Ectodermal cell (in vitro differentiated cells): ENCODE results near the gene KCNMB4.
"Not testable (repeated sequence)": the region's sequence is repeated elsewhere in the genome, so short reads cannot be mapped to it uniquely, and the experiment has no call there.

Experiments used
- H3K27ac ChIP-seq: 2 replicates; pipeline ENCODE4 v1.7.0; 2013; ENCODE audit warnings: mild to moderate bottlenecking, low read depth, low read length; ENCODE audit not compliant: insufficient read depth, poor library complexity, severe bottlenecking
- H3K27me3 ChIP-seq: 2 replicates; pipeline ENCODE4 v1.7.0; 2013; ENCODE audit warnings: mild to moderate bottlenecking, low read length; ENCODE audit not compliant: insufficient read depth, control insufficient read depth, poor library complexity, severe bottlenecking
- H3K36me3 ChIP-seq: one replicate; pipeline ENCODE4 v1.7.0; 2013; ENCODE audit warnings: low read length; ENCODE audit not compliant: control insufficient read depth, insufficient read depth
- H3K4me1 ChIP-seq: one replicate; pipeline ENCODE4 v1.7.0; 2013; ENCODE audit warnings: low read length; ENCODE audit not compliant: control insufficient read depth, insufficient read depth
- H3K4me3 ChIP-seq: 2 replicates; pipeline ENCODE4 v1.7.0; 2013; ENCODE audit warnings: low read depth, low read length, control low read depth; ENCODE audit not compliant: insufficient read depth
- H3K9me3 ChIP-seq: 2 replicates; pipeline ENCODE4 v1.7.0; 2013; ENCODE audit warnings: mild to moderate bottlenecking, low read length, moderate library complexity; ENCODE audit not compliant: control insufficient read depth
- WGBS, 2 experiments: methylation state at CpG; one replicate each; pipeline ENCODE4 v1.1.7; 2013; ENCODE audit warnings: missing lambda C conversion rate in 2 of 2; 5-methylcytosine and 5-hydroxymethylcytosine counted together

Gene KCNMB4

DNA sequence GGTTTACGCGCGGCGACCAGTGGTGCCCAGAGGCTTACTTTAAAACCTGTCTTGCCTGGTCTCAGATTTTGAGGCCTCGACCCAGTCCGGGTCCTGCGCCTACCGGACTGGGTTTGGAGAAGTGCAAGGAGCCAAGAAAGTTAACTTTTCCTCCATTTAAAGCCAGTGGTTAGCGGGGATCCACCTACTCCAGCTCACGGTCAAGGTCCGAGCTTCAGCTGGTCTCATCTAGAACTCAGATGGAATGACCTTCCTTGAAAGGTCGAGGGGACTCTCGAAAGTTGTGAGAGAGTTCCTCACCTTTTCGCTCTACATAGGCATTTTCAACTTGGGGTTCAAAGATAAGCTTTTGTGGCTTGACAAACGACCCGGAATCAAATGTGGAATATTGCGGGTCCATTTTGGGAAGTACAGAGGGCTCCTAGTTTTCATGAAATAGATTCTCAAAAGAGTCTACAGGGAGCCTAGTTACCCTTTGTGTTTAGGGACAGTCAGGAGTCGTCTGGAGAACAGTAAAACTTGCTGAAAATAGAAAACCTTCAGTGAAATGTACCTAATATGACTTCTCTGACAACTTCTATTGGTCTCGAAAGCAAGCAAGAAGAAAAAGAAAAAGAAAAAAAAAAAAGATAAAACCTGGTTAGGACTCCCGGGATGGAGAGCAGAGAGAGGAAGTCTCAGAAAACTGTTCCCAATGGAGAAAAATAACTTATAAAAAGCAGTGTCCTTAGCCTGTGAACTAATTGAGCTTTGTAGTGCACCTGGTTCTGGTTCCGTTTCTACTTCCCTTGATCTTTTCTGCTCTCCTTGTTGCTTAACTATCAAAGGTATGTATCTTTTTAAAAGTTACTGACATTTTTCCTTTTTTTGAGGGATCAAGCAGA is 1.4 kb downstream of the KCNMB4 start:
- Histone ChIP-seq H3K4me1 (peaks cover 7% of the 10 kb centered on the region), H3K9me3 (no peaks in the 10 kb centered on the region), H3K27me3 (peaks cover 39% of the 10 kb centered on the region), H3K27ac (no peak overlapping the region), H3K36me3 (no peaks in the 10 kb centered on the region), H3K4me3 (peak overlapping the region; percentile 80)
- 2% methylated on average over 21 of the region's 21 CpGs for WGBS, 2 experiments

DNA sequence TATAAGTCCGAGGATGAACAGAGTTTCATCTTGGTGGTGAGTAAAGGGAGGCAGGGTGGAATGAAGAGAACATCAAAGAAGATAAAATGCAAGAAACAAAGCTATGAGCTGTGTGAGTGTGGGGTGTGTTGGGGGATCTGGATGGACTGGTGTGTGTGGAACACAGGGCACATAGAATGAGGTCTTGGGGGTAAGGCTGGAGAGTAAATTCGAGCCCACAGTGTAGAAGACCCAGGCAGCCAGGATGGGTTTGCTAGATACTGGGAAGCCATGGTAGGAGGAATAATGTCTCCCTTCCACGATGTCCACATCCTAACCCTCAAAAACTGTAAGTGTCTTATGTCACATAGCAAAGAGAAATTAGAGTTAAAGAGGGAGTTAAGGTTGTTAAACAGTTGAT is 6.8 kb downstream of the KCNMB4 start:
- WGBS, 2 experiments, result 96 to 98% methylated on average over 2 to 3 of the region's 3 CpGs
- no peaks in the 10 kb centered on the region for H3K36me3 ChIP-seq

DNA sequence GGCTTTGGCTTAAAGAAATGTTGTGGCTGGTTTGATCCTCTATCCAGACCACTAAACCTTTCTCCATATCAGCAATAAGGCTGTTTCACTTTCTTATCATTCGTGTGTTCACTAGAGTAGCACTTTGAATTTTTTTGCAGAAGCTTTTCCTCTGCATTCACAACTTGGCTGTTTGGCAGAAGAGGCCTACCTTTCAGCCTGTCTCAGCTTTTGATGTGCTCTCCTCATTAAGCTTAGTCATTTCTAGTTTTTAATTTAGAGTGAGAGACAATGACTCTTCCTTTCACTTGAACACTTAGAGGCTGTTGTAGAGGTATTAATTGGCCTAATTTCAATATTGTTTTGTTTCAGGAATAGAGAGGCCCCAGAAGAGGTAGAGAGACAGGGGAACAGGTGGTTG is 13.8 kb downstream of the KCNMB4 start:
- Histone ChIP-seq H3K4me1 (no peaks in the 10 kb centered on the region), H3K4me3 (no peak overlapping the region), H3K9me3 (no peaks in the 10 kb centered on the region), H3K27ac (no peak overlapping the region), H3K36me3 (no peaks in the 10 kb centered on the region), H3K27me3 (no peaks in the 10 kb centered on the region)
- 93 to 100% methylated on average over 1 of the region's 1 CpG for WGBS, 2 experiments

More for the DNA sequence above, 6.8 kb downstream of the KCNMB4 start:
- Histone ChIP-seq H3K4me1 (no peaks in the 10 kb centered on the region), H3K27me3 (peaks cover 1% of the 10 kb centered on the region), H3K9me3 (no peaks in the 10 kb centered on the region), H3K27ac (no peak overlapping the region), H3K4me3 (no peak overlapping the region)

DNA sequence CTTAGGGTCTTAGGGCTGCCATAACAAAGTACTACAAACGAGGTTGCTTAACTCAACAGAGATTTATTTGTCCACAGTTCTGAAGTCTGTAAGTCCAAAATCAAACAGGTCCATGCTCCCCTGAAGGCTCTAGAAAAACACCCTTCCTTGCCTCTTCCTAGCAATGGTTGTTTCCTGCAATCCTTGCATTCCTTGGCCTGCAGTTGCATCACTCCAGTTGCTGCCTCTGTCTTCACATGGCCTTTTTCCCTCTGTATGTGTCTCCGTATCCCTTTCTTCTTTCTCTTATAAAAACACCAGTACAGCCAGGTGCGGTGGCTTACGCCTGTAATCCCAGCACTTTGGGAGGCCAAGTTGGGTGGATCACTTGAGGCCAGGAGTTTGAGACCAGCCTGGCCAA is 17.4 kb downstream of the KCNMB4 start:
- Histone ChIP-seq H3K27ac (no peak overlapping the region), H3K4me1 (no peaks in the 10 kb centered on the region), H3K4me3 (no peak overlapping the region), H3K9me3 (no peaks in the 10 kb centered on the region), H3K36me3 (no peaks in the 10 kb centered on the region), H3K27me3 (no peaks in the 10 kb centered on the region)
- WGBS, 2 experiments, result 84 to 96% methylated on average over 4 of the region's 4 CpGs

DNA sequence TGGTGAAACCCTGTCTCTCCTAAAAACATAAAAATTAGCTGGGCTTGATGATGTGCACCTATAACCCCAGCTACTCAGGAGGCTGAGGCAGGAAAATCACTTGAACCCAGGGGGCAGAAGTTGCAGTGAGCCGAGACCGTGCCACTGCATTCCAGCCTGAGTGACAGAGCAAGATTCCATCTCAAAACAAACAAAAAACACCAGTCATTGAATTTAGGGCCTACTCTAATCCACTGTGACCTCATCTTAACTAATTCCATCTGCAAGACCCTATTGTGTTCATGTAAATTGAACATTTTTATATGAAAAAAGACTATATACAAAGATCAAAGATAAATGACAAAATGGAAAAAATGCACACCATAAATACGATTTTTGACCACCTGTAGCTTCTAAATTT is 17.8 kb downstream of the KCNMB4 start:
- Histone ChIP-seq H3K36me3 (no peaks in the 10 kb centered on the region), H3K9me3 (no peaks in the 10 kb centered on the region), H3K4me1 (no peaks in the 10 kb centered on the region), H3K27ac (no peak overlapping the region), H3K4me3 (no peak overlapping the region), H3K27me3 (no peaks in the 10 kb centered on the region)
- WGBS, 2 experiments, result 85% methylated on average over 2 to 3 of the region's 3 CpGs

DNA sequence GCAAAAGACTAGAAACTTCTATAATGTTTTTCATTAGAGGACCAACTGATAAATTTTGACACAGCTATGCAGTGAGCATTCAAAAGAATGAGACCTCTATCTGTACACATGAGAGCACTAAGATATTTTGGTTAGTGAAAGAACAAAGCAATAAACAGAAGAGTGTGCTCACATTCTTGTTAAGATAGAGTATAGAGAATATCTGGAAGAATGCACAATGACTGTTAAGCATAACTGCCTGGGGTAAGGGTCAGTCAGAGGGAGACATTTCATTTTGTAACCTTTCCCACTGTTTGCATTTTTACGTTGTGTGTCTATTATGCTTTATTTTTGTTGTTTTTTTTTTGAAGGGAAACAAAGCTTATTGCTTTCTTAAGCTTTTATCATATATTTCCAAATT is 20.7 kb downstream of the KCNMB4 start:
- no peak overlapping the region for H3K27ac ChIP-seq
- no peaks in the 10 kb centered on the region for H3K4me1 ChIP-seq
- H3K4me3 ChIP-seq, result no peak overlapping the region
- WGBS, 2 experiments, result 100% methylated on average over 1 of the region's 1 CpG
- no peaks in the 10 kb centered on the region for H3K36me3 ChIP-seq
- no peaks in the 10 kb centered on the region for H3K27me3 ChIP-seq
- H3K9me3 ChIP-seq, result no peaks in the 10 kb centered on the region

DNA sequence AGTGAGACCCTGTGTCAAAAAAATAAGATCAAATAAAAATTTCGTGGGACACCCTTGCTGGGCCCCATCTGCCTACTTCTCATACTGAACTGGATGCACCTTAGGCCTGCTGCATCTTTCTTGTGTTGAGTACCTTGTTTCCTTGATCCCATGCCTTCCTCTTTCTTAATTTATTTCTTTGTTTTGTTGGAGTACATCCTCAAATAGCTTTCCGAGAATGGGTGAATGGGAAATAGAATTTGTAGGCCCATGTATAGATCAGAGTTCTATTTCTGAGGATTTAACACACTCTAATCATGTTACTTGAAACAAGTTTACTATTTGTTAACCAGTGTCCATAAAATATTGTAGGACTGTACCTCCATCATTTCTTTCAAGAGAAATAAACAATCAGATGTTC is 23.6 kb downstream of the KCNMB4 start:
- H3K4me1 ChIP-seq, result no peaks in the 10 kb centered on the region
- H3K27ac ChIP-seq, result no peak overlapping the region
- 91 to 92% methylated on average over 1 of the region's 2 CpGs for WGBS, 2 experiments
- no peak overlapping the region for H3K4me3 ChIP-seq
- H3K36me3 ChIP-seq, result no peaks in the 10 kb centered on the region
- no peaks in the 10 kb centered on the region for H3K9me3 ChIP-seq
- no peaks in the 10 kb centered on the region for H3K27me3 ChIP-seq

DNA sequence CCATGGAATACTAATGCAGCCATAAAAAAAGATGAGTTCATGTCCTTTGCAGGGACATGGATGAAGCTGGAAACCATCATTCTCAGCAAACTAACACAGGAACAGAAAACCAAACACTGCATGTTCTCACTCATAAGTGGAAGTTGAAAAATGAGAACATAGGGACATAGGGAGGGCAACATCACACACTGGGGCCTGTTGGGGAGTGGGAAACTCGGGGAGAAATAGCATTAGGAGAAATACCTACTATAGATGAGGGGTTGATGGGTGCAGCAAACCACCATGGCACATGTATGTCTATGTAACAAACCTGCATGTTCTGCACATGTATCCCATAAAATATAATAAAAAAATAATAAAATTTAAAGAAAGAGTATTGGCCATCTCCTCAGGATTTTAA is 26.5 kb downstream of the KCNMB4 start:
- H3K27ac ChIP-seq, H3K9me3 ChIP-seq, H3K27me3 ChIP-seq, H3K4me1 ChIP-seq, H3K36me3 ChIP-seq, H3K4me3 ChIP-seq: not testable (repeated sequence)
- WGBS, 2 experiments, result 91 to 93% methylated on average over 1 of the region's 1 CpG

DNA sequence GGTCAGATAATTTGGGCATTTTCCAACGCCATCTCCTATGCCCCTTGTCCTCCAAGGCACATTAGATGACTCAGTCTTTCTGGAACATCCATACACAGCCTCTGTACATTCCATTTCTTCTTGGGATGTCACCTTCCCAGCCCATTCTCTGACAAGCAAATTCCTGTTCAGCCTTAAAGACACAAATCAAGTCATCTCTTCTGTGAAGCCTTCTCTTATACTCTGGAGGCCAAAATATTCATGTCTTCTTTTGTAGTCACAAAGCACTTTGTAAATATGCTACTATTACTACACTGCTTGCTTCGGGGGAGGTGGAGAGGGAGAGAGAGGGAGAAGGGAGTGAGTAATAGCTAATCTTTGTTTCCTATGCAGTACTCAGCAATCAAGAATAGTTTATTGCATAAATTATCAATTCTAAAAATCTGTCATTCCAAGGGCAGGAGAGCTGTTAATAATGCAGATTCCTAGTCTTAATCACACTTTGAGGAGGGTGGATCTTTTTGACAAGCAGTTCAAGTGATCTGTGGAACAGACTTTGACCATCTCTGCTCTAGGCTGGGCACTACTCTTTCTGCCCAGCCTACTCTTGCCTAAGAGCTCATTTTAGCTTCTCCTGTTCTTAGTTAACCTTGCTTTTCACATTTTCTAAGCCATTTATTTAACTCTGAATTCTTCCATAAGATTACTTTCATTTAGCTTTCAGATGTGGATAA is 27.9 kb downstream of the KCNMB4 start:
- Histone ChIP-seq H3K9me3 (no peaks in the 10 kb centered on the region), H3K27ac (no peak overlapping the region), H3K4me1 (no peaks in the 10 kb centered on the region), H3K4me3 (no peak overlapping the region), H3K27me3 (no peaks in the 10 kb centered on the region), H3K36me3 (no peaks in the 10 kb centered on the region)
- WGBS, 2 experiments, result 90 to 98% methylated on average over 1 to 2 of the region's 2 CpGs

DNA sequence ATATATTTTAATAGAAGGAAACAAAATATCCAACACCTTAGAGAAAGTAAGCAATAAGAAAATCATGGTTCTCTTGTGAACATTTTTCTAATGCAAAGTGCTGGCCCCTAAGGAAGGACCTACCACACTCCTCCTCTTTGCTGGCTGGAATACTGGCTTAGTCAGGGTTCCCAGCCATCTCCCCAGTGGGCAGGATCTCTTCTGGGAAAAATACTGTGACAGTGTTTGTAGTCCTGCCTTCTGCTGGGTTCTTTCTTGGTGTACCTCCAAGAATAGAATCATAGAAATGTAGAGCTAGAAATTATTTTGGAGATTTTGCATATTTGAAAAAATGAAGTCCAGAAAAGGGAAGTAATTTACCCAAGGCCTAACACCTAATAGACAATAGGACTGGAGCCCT is 31.9 kb downstream of the KCNMB4 start:
- H3K27ac ChIP-seq, result no peak overlapping the region
- H3K4me3 ChIP-seq, result no peak overlapping the region
- H3K4me1 ChIP-seq, result no peaks in the 10 kb centered on the region
- H3K27me3 ChIP-seq, result no peaks in the 10 kb centered on the region
- H3K36me3 ChIP-seq, result peaks cover 7% of the 10 kb centered on the region
- H3K9me3 ChIP-seq, result no peaks in the 10 kb centered on the region
